Measurements from ENCODE around the gene SREBF2. TPM values are rescaled to one million over a fixed set of nuclear protein-coding genes. Genes with fewer than 3 reads are reported as not detected.

Gene SREBF2
- total and polyA plus RNA-seq, 2 of the 13 experiments (the other 11 are each of a cell fraction or from before 2014, with no cell fraction given): 53.8 to 72.6 TPM

DNA sequence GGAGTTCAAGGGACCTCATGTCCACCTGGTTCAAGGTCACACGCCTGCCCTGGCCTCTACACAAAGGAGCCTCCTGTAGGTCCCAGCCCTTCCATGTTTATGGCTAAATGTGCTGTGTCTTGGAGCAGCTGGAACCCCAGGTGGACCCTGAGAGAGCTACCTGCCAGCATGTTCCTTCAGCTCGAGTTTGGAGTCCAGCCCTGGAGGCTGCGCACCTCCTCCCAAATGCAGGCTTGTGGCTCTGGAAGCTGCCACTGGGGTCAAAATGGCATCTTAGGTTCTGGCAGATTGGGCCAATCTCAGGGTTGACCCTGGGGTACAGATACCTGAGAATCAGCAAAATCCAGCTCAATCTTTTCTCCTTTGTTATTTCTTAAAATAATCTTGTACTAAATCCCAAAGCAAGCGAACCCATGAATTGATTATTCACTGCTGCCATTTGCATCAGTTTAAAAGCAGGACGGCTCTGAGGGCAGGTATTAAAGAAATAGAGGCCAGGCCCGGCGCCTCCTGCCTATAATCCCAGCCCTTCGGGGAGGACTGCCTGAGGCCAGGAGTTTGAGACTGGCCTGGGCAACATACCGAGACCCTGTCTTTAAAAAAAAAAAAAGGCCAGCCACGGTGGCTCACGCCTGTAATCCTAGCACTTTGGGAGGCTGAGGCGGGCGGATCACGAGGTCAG, 90.8 kb downstream of the SREBF2 start (continued):
- TF ChIP-seq, protein P1, sequence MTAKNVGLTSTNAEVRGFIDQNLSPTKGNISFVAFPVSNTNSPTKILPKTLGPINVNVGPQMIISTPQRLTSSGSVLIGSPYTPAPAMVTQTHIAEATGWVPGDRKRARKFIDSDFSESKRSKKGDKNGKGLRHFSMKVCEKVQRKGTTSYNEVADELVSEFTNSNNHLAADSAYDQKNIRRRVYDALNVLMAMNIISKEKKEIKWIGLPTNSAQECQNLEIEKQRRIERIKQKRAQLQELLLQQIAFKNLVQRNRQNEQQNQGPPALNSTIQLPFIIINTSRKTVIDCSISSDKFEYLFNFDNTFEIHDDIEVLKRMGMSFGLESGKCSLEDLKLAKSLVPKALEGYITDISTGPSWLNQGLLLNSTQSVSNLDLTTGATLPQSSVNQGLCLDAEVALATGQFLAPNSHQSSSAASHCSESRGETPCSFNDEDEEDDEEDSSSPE (CRISPR knock-in tag; IDR thresholded peaks at IDR 0.05): no peak
- TF ChIP-seq ZNF484 (CRISPR knock-in tag; IDR thresholded peaks at IDR 0.05; ENCODE audit: borderline replicate concordance, low read depth) (no peak), DPF2 (CRISPR knock-in tag; IDR thresholded peaks at IDR 0.05; ENCODE audit: borderline replicate concordance, low read depth) (no peak)
- TF ChIP-seq, protein P2, sequence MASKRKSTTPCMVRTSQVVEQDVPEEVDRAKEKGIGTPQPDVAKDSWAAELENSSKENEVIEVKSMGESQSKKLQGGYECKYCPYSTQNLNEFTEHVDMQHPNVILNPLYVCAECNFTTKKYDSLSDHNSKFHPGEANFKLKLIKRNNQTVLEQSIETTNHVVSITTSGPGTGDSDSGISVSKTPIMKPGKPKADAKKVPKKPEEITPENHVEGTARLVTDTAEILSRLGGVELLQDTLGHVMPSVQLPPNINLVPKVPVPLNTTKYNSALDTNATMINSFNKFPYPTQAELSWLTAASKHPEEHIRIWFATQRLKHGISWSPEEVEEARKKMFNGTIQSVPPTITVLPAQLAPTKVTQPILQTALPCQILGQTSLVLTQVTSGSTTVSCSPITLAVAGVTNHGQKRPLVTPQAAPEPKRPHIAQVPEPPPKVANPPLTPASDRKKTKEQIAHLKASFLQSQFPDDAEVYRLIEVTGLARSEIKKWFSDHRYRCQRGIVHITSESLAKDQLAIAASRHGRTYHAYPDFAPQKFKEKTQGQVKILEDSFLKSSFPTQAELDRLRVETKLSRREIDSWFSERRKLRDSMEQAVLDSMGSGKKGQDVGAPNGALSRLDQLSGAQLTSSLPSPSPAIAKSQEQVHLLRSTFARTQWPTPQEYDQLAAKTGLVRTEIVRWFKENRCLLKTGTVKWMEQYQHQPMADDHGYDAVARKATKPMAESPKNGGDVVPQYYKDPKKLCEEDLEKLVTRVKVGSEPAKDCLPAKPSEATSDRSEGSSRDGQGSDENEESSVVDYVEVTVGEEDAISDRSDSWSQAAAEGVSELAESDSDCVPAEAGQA (IDR thresholded peaks at IDR 0.05; ENCODE audit: low read depth): no peak
- TF ChIP-seq, protein P2 (CRISPR knock-in tag; IDR thresholded peaks at IDR 0.05; ENCODE audit: borderline replicate concordance): no peak

Data from HepG2 (cell line).